ENCODE measurements around the gene TMEM54.

- no peak for TF ChIP-seq POLR2A (IDR thresholded peaks at IDR 0.05; ENCODE audit: low read length)
- TF ChIP-seq GATA1 (IDR thresholded peaks at IDR 0.05; ENCODE audit: low read depth, low read length), result no peak
These were observed 2.2 kb downstream of the TMEM54 start for GRCh38 chr1:32898958-32899357.

Data from erythroblast (primary cell).